ENCODE measurements around the gene AKAP6.

Gene AKAP6

GRCh38 chr14:32627545-32628298 is 298.6 kb downstream of the AKAP6 start:
- Histone ChIP-seq H3K4me3 (ENCODE audit: low read length) (no peak overlapping the region), H3K4me1 (ENCODE audit: control insufficient read depth, insufficient read depth, low read length) (no peaks in the 10 kb centered on the region), H3K27ac (ENCODE audit: low read length) (no peak overlapping the region), H3K27me3 (ENCODE audit: control insufficient read depth, insufficient read depth, low read length) (no peaks in the 10 kb centered on the region; the same call in 1 of the 2 replicates), H3K36me3 (ENCODE audit: control insufficient read depth, insufficient read depth, low read length) (no peaks in the 10 kb centered on the region), H3K9me3 (ENCODE audit: control insufficient read depth, insufficient read depth, low read length) (no peaks in the 10 kb centered on the region)
- WGBS (ENCODE audit: insufficient coverage, insufficient read length) = no CpG with 5 or more reads among the region's 4 CpGs
- no peak for DNase-seq (ENCODE audit: low read depth, low spot score)

DNA sequence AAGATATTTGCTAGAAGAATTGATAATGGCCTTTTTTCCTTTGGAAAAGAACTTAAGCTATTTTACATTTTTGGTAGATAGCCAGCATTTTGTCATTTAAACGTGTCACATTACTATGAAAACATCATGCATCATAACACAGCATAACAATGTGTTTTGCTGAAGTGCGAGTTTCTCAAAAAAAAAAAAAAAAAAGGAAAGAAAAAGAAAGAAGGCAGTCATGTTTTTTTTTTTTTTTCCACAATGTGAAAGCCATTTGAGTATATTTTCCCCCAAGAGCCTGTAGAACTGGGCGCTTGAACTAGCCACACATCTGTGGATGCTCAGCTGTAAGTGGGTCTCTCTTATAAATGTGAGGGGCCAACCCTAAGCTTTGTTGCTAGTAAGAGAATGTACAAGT is 300.1 kb downstream of the AKAP6 start:
- Histone ChIP-seq H3K27me3 (ENCODE audit: control insufficient read depth, insufficient read depth, low read length) (no peaks in the 10 kb centered on the region; the same call in 1 of the 2 replicates), H3K4me1 (ENCODE audit: control insufficient read depth, insufficient read depth, low read length) (no peaks in the 10 kb centered on the region), H3K27ac (ENCODE audit: low read length) (no peak overlapping the region), H3K4me3 (ENCODE audit: low read length) (no peak overlapping the region), H3K36me3 (ENCODE audit: control insufficient read depth, insufficient read depth, low read length) (no peaks in the 10 kb centered on the region), H3K9me3 (ENCODE audit: control insufficient read depth, insufficient read depth, low read length) (no peaks in the 10 kb centered on the region)
- WGBS (ENCODE audit: insufficient coverage, insufficient read length) = no CpG with 5 or more reads among the region's 3 CpGs
- no peak for DNase-seq (ENCODE audit: low read depth, low spot score)

DNA sequence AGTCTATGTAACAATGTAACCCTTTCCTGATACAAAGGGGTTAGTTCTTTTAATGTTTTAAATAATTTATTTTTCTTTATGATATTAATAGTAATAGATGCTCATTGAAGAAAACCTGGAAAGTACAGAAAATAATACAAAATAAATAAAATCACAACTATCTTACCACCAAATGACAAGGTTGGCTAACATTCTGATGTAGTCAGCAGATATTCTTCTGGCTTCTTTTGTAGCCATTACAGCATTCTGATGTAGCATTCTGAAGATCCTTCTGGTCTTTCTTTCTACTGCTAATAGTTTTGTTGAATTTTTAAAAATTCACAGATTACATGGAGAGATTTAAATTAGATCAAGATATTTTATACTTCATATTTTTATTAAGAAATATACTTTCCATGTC is 301.6 kb downstream of the AKAP6 start:
- DNase-seq (ENCODE audit: low read depth, low spot score) = no peak
- H3K27ac ChIP-seq (ENCODE audit: low read length) = no peak overlapping the region
- H3K9me3 ChIP-seq (ENCODE audit: control insufficient read depth, insufficient read depth, low read length) = no peaks in the 10 kb centered on the region
- H3K4me3 ChIP-seq (ENCODE audit: low read length) = no peak overlapping the region
- no peaks in the 10 kb centered on the region; the same call in 1 of the 2 replicates for H3K27me3 ChIP-seq (ENCODE audit: control insufficient read depth, insufficient read depth, low read length)
- H3K4me1 ChIP-seq (ENCODE audit: control insufficient read depth, insufficient read depth, low read length) = no peaks in the 10 kb centered on the region
- no peaks in the 10 kb centered on the region for H3K36me3 ChIP-seq (ENCODE audit: control insufficient read depth, insufficient read depth, low read length)

DNA sequence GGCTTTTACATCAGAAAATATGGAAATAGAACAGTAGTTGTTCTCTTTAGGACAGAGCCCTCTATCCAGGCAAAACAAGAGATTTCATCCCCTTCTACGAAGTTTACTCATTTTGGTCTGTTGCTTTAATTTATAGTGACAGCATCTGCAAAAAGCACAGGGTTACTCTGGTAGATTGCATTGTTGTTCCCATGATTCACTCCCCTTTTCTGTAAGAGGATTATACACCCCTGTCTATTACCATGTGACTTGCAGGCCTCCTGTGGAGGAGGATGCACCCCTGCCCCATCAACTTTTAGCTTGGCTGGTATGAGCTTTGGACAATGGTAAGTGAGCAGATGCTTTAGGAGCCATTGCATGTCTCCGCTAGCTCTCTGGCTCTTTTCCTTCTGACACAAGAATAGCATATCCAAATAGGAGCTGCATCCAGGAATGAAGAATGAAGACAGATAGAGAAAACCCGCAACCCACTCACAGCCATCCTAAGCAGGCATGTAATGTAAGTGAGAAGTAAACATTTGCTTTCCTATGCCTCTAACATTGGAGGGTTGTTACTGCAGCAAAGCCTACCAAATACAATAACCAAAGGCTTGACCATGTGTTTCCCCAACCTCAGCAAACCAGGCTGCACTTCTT is 304.2 kb downstream of the AKAP6 start:
- Histone ChIP-seq H3K27ac (ENCODE audit: low read length) (no peak overlapping the region), H3K9me3 (ENCODE audit: control insufficient read depth, insufficient read depth, low read length) (no peaks in the 10 kb centered on the region), H3K4me1 (ENCODE audit: control insufficient read depth, insufficient read depth, low read length) (no peaks in the 10 kb centered on the region), H3K36me3 (ENCODE audit: control insufficient read depth, insufficient read depth, low read length) (no peaks in the 10 kb centered on the region), H3K27me3 (ENCODE audit: control insufficient read depth, insufficient read depth, low read length) (no peaks in the 10 kb centered on the region), H3K4me3 (ENCODE audit: low read length) (no peak overlapping the region)
- no CpG with 5 or more reads among the region's 3 CpGs for WGBS (ENCODE audit: insufficient coverage, insufficient read length)
- no peak for DNase-seq (ENCODE audit: low read depth, low spot score)

- no peak for DNase-seq (ENCODE audit: low read depth, low spot score)
- Histone ChIP-seq H3K27ac (ENCODE audit: low read length) (no peak overlapping the region), H3K27me3 (ENCODE audit: control insufficient read depth, insufficient read depth, low read length) (no peaks in the 10 kb centered on the region), H3K36me3 (ENCODE audit: control insufficient read depth, insufficient read depth, low read length) (no peaks in the 10 kb centered on the region), H3K9me3 (ENCODE audit: control insufficient read depth, insufficient read depth, low read length) (no peaks in the 10 kb centered on the region), H3K4me1 (ENCODE audit: control insufficient read depth, insufficient read depth, low read length) (no peaks in the 10 kb centered on the region), H3K4me3 (ENCODE audit: low read length) (no peak overlapping the region)
Observed at GRCh38 chr14:32633930-32634329, 304.8 kb downstream of the AKAP6 start.

GRCh38 chr14:32635061-32635719 is 306.1 kb downstream of the AKAP6 start:
- Histone ChIP-seq H3K27me3 (ENCODE audit: control insufficient read depth, insufficient read depth, low read length) (no peaks in the 10 kb centered on the region), H3K9me3 (ENCODE audit: control insufficient read depth, insufficient read depth, low read length) (no peaks in the 10 kb centered on the region), H3K4me3 (ENCODE audit: low read length) (no peak overlapping the region), H3K4me1 (ENCODE audit: control insufficient read depth, insufficient read depth, low read length) (no peaks in the 10 kb centered on the region), H3K27ac (ENCODE audit: low read length) (no peak overlapping the region), H3K36me3 (ENCODE audit: control insufficient read depth, insufficient read depth, low read length) (no peaks in the 10 kb centered on the region)
- no peak for DNase-seq (ENCODE audit: low read depth, low spot score)
- no CpG with 5 or more reads among the region's 2 CpGs for WGBS (ENCODE audit: insufficient coverage, insufficient read length)

DNA sequence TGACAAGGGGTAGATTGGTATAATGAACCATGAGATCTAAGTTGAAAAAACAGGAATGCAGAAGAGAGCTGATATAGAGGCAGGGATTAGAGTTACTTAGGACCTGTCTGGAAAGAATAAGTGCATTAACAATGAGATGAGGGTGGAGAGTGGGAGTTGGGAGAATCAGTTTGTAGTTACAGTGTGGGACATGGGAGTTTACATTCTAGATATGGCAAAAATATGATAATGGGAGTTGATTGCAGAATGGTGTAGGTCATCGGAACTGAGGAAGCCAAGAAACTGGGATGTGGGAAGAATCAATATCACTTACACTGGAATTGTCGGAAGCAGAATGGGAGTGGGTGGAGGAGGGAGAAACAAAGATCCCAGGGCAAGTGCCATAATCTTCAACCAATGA is 308.5 kb downstream of the AKAP6 start:
- no peaks in the 10 kb centered on the region for H3K36me3 ChIP-seq (ENCODE audit: control insufficient read depth, insufficient read depth, low read length)
- H3K4me3 ChIP-seq (ENCODE audit: low read length) = no peak overlapping the region
- no peak overlapping the region for H3K27ac ChIP-seq (ENCODE audit: low read length)
- H3K9me3 ChIP-seq (ENCODE audit: control insufficient read depth, insufficient read depth, low read length) = no peaks in the 10 kb centered on the region
- DNase-seq (ENCODE audit: low read depth, low spot score) = no peak
- no peaks in the 10 kb centered on the region for H3K27me3 ChIP-seq (ENCODE audit: control insufficient read depth, insufficient read depth, low read length)
- no peaks in the 10 kb centered on the region for H3K4me1 ChIP-seq (ENCODE audit: control insufficient read depth, insufficient read depth, low read length)
- WGBS (ENCODE audit: insufficient coverage, insufficient read length) = no CpG with 5 or more reads among the region's 2 CpGs

GRCh38 chr14:32639208-32639607 is 310.1 kb downstream of the AKAP6 start:
- no CpG with 5 or more reads among the region's 2 CpGs for WGBS (ENCODE audit: insufficient coverage, insufficient read length)
- no peaks in the 10 kb centered on the region for H3K4me1 ChIP-seq (ENCODE audit: control insufficient read depth, insufficient read depth, low read length)
- no peak overlapping the region for H3K27ac ChIP-seq (ENCODE audit: low read length)
- no peak for DNase-seq (ENCODE audit: low read depth, low spot score)
- no peaks in the 10 kb centered on the region for H3K27me3 ChIP-seq (ENCODE audit: control insufficient read depth, insufficient read depth, low read length)
- H3K36me3 ChIP-seq (ENCODE audit: control insufficient read depth, insufficient read depth, low read length) = no peaks in the 10 kb centered on the region
- H3K9me3 ChIP-seq (ENCODE audit: control insufficient read depth, insufficient read depth, low read length) = no peaks in the 10 kb centered on the region
- no peak overlapping the region for H3K4me3 ChIP-seq (ENCODE audit: low read length)

- Histone ChIP-seq H3K27me3 (ENCODE audit: control insufficient read depth, insufficient read depth, low read length) (no peaks in the 10 kb centered on the region), H3K4me1 (ENCODE audit: control insufficient read depth, insufficient read depth, low read length) (no peaks in the 10 kb centered on the region)
- no CpG with 5 or more reads among the region's 1 CpG for WGBS (ENCODE audit: insufficient coverage, insufficient read length)
Observed at GRCh38 chr14:32645551-32645950, 316.5 kb downstream of the AKAP6 start.

DNA sequence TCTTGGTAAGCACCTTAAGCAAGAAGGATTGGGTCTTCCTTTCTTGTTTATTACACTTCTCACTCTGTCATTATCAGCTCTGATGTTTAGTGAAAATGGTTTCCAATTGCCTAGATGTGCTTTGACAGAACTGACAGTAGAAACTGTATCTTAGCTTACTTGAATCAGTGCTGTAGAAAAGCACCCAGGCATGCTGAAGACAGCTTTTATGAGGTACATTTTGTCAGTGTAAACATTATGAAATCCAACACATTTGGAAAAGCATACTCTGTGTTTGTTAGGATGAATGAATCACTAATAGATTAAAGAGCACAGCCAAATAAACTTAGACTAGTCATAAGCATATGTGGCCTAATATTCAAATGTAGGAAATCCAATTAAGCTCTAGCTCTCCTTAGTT is 319.3 kb downstream of the AKAP6 start:
- DNase-seq (ENCODE audit: low read depth, low spot score) = no peak

More at GRCh38 chr14:32645551-32645950, 316.5 kb downstream of the AKAP6 start:
- no peak overlapping the region for H3K27ac ChIP-seq (ENCODE audit: low read length)
- H3K9me3 ChIP-seq (ENCODE audit: control insufficient read depth, insufficient read depth, low read length) = no peaks in the 10 kb centered on the region
- DNase-seq (ENCODE audit: low read depth, low spot score) = no peak
- no peak overlapping the region for H3K4me3 ChIP-seq (ENCODE audit: low read length)
- H3K36me3 ChIP-seq (ENCODE audit: control insufficient read depth, insufficient read depth, low read length) = no peaks in the 10 kb centered on the region

More for the DNA sequence above, 319.3 kb downstream of the AKAP6 start:
- no peaks in the 10 kb centered on the region for H3K36me3 ChIP-seq (ENCODE audit: control insufficient read depth, insufficient read depth, low read length)
- H3K27ac ChIP-seq (ENCODE audit: low read length) = no peak overlapping the region
- no peaks in the 10 kb centered on the region for H3K27me3 ChIP-seq (ENCODE audit: control insufficient read depth, insufficient read depth, low read length)
- no peak overlapping the region for H3K4me3 ChIP-seq (ENCODE audit: low read length)
- no peaks in the 10 kb centered on the region for H3K9me3 ChIP-seq (ENCODE audit: control insufficient read depth, insufficient read depth, low read length)
- no peaks in the 10 kb centered on the region for H3K4me1 ChIP-seq (ENCODE audit: control insufficient read depth, insufficient read depth, low read length)
